NCI-H1930 (cell line): ENCODE measurements around the gene RBM4B.

ENCODE experiments used
- DNase-seq, 2 experiments: peaks; one replicate each; lab custom pipeline; 2025; lab: John Stamatoyannopoulos, UW

RBM4B gene

DNA sequence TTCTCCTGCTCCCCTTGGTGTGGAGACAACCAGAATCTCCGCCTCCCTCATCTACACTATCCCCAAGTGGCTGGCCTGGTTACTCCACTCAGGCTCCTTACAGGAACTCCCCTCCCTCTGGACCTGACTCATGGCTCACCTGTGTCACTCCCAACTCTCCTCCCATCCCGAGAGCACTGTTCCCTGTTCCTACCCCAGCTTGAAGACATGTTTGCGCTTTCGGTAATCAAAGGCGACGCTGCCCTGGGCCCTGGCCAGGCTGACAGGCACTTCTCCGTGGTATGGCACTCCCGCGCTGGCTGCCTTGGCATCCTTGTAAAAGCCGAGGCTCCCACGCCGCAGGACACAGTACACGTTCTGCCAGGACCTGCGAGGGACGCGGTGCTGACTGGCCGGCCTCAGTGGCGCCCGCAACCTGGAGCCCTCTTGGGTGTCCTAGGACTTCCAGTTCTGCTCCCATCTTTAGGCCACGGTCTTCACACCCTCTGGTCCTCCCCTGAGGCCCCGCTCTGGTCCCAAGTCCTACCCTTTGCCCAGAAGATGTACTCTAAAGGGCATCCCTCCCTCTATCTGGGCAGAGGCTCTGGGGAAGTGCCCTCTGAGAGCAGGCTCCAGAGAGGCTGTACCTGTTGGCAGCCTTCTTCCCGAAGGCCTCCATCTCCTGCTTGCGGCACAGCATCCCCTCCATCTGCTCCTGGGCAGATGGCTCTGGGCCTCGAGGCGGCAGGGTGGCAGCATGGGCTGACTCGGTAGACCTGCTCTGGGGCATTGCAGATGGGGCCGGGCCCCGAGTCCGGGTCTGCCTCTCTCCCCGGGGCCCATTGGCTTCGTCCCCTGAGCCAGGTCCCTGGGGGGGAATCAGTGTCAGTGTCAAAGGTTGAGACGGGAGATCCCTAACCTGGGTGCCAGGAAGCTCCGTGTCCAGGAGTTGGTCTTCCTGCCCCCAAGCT, 9.4 kb upstream of the RBM4B start:
- DNase-seq = no peak

GRCh38 chr11:66686100-66686785, 8.6 kb upstream of the RBM4B start:
- DNase-seq = no peak

GRCh38 chr11:66685276-66686099, 7.8 kb upstream of the RBM4B start:
- DNase-seq = no peak

GRCh38 chr11:66684635-66685034, 6.9 kb upstream of the RBM4B start:
- no peak for DNase-seq

GRCh38 chr11:66683877-66684276, 6.2 kb upstream of the RBM4B start:
- no peak for DNase-seq

DNA sequence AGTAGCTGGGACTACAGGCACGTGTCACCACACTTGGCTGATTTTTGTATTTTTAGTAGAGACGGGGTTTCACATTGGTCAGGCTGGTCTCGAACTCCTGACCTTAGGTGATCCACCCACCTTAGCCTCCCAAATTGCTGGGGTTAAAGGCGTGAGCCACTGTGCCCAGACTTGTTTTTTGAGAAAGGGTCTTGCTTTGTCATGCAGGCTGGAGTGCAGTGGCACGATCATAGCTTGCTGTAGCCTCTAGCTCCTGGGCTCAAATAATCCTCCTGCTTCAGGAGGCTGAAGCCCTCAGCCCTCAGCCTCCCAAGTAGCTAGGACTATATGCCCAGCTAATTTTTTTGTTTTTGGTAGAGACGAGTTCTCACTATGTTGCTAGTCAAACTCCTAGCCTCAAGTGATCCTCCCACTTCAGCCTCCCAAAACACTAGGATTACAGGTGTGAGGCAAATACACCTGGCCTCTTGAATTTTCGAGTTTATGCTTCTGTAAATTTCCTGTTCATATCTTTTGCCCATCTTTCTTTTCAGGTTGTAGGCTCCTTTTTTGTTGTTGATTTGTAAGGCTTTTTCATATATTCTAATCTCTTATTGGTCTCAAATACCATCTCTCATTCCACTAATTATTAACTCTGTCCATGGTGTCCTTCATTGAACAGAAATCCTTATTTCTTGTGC, 3.4 kb upstream of the RBM4B start:
- DNase-seq = no peak

GRCh38 chr11:66676931-66677598, 622 bp downstream of the RBM4B start:
- no peak for DNase-seq

DNA sequence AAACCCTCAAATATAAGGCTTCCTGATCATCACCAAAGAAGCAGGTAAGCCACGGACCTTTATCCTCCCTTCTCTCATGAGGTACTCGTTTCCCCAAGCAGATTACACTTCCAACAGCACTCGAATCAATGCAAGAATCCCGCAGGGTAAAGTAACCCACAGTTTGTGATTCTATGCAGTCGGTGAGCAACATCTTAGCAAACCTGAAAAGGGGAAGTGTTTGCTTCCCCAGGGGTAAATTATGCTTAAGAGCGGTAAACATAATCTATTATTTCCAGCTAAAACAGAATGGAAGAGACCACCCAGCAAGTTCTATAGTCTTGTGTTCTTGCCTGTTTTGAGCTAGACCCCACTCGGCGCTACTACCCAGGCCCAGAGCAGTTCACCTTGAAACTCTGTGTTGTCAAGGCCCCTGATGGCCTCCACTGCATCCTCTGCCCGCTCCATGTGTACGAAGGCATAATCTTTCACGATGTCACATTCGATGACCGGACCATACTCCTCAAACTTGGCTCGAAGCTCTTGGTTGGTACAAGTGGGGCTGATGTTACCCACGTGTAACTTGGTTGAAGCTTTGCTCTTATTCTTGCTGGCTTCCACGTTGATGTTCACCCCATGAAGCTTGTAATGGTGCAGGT, 1.3 kb downstream of the RBM4B start:
- DNase-seq = no peak

GRCh38 chr11:66674964-66675602, 2.6 kb downstream of the RBM4B start:
- no peak for DNase-seq

GRCh38 chr11:66670816-66671215, 6.9 kb downstream of the RBM4B start:
- no peak for DNase-seq

- no peak for DNase-seq
Measured at GRCh38 chr11:66665369-66665768, 12.3 kb downstream of the RBM4B start.

GRCh38 chr11:66663741-66664296, 13.9 kb downstream of the RBM4B start:
- no peak for DNase-seq

DNA sequence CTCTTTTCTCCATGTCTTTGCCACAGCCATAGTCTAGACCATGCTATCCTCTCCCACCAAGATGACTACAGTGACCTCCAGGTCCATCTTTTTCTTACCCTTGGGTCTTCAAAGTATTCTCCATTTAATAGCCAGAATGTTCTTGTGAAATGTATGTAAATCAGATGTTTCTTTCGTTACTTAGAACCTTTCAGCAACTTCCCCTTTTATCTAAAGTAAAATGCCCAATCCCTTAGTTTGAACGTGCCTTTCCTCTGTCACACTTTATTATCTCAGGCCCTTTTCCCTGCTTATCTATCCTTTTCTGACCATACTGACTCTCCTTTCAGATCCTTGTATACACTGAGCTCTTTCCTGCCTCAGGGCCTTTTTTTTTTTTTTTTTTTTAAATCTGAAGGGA, 17.9 kb downstream of the RBM4B start:
- no peak for DNase-seq

DNA sequence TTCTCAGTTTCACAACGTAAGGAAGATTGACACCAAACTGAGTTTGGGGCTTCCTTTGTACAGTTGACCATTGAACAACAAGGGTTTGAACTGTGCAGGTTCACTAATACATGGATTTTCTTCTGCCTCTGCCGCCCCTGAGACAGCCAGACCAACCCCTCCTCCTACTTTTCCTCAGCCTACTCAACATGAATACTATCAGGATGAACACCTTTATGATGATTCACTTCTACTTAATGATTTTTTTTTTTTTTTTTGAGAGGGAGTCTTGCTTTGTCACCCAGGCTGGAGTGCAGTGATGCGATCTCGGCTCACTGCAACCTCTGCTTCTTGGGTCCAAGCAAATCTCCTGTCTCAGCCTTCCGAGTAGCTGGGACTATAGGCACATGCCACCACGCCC, 24.6 kb downstream of the RBM4B start:
- DNase-seq = no peak

- DNase-seq = no peak
Measured at GRCh38 chr11:66652651-66653050, 25.0 kb downstream of the RBM4B start.

DNA sequence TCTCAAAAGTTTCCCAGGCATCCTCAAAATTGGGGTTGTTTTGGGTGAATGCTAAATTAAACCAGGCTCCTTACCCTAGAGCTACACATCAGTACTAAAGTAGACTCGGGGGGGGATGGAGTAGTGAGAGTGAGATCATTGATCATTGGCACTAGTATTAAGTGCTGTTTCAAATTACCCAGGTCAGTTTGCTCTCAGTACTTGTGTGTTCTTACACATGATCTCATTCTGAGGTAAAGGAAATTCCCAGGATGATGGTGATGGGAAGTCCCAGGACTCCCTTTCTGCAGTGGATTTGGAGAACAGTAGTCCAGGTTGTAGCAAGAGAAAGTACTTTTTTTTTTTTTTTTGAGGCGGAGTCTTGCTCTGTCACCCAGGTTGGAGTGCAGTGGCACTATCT, 26.7 kb downstream of the RBM4B start:
- no peak for DNase-seq

DNA sequence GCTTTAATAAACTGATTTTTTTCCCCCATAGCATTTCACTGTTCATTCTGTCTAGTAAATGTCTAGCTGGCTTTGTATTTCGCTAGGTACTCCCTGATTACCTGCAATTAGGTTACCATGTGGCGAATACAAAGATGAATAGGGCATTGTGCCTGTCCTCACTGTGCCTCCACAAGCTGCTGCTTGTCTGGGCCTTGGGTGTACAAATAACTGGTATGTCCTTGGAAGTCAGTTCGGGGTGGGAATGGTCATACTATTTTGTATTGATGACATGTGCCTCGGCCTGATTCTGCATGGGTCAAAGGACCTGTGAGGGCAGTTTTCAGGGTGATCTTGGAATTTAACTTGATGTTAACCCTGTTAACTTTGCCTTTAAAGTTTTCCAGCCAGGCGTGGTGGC, 27.8 kb downstream of the RBM4B start:
- DNase-seq = no peak

- DNase-seq = no peak
Measured at GRCh38 chr11:66646828-66647227, 30.9 kb downstream of the RBM4B start.

- DNase-seq = no peak
Measured at GRCh38 chr11:66643745-66644437, 33.8 kb downstream of the RBM4B start.
